Gastroesophageal sphincter (tissue), 3 donors: ENCODE data around the gene ACOT11.

Experiments used
- CTCF ChIP-seq, 4 experiments: fragments of 200-600 bp in 2 of 4; fragments of 450-650 bp in 2 of 4; sonication (generic) in 1 of 4; IDR thresholded peaks; one replicate each; pipeline ENCODE4 v1.5.1; 2017 to 2019; ENCODE audit warnings: antibody characterized with exemption in 4 of 4, mild to moderate bottlenecking in 2 of 4, moderate library complexity in 2 of 4
- EP300 ChIP-seq: sonication (generic); formaldehyde crosslinking; IDR thresholded peaks from one replicate; pipeline ENCODE4 v1.6.1; 2017; ENCODE audit warnings: antibody characterized with exemption, mild to moderate bottlenecking
- POLR2A ChIP-seq, 2 donors: fragments of 450-650 bp; IDR thresholded peaks; one replicate each; pipeline ENCODE4 v1.6.1; 2017; ENCODE audit warnings: antibody characterized with exemption in 2 of 2, mild to moderate bottlenecking in 2 of 2, moderate library complexity in 1 of 2
- POLR2AphosphoS5 ChIP-seq: sonication (generic); formaldehyde crosslinking; IDR thresholded peaks from one replicate; pipeline ENCODE4 v1.6.1; 2017; ENCODE audit warnings: antibody characterized with exemption

GRCh38 chr1:54574158-54574778 lies 26.2 kb downstream of the ACOT11 start:
- TF ChIP-seq POLR2A (IDR thresholded peaks at IDR 0.05), result no peak
- no peak for TF ChIP-seq CTCF (IDR thresholded peaks at IDR 0.05)
- TF ChIP-seq EP300, result no peak
- TF ChIP-seq POLR2AphosphoS5, result no peak
